Tibial nerve (tissue), 3 donors: ENCODE results near the gene KIAA0232.

Experiments
- CTCF ChIP-seq, 5 experiments: fragments of 200-600 bp in 3 of 5; fragments of 450-650 bp in 2 of 5; sonication (generic) in 3 of 5; IDR thresholded peaks; one replicate each; pipeline ENCODE4 v1.5.1; 2016 to 2019; ENCODE audit warnings: antibody characterized with exemption in 5 of 5, mild to moderate bottlenecking in 3 of 5, moderate library complexity in 2 of 5
- POLR2A ChIP-seq, 2 donors: fragments of 450-650 bp; IDR thresholded peaks; one replicate each; pipeline ENCODE4 v1.6.1; 2017; ENCODE audit warnings: antibody characterized with exemption in 2 of 2, mild to moderate bottlenecking in 2 of 2, moderate library complexity in 2 of 2

DNA sequence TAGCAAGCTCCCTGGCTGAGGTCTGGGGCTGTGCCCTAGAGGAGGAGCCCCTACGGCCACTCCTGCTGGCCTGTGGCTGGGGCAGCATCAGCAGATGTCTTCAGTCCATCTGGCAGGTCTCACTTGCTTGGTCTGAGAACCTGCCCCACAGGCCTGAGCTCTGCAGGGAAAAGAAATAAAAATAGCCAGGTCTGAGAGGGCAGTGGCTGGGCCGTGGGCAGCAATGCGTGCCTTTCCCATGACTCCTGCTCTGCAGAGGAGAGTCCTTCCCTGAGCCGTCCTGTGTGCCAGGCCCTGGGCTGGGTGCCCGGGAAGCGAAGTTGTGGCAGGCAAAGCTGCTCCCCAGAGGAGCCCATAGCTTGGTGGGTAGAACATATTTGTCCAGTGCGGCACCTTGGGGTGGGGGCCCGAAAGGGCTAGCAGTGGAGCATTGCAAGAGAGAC, 11.3 kb upstream of the KIAA0232 start:
- TF ChIP-seq CTCF (IDR thresholded peaks at IDR 0.05) (no peak), POLR2A (IDR thresholded peaks at IDR 0.05) (no peak)
